GM23248 (cell line): ENCODE results near the gene AOC3.

Source experiments
- EZH2 ChIP-seq: fragments of 200-600 bp; sonication (generic); IDR thresholded peaks from 2 replicates; pipeline ENCODE4 v1.6.1; 2018; ENCODE audit warnings: antibody characterized with exemption, mild to moderate bottlenecking; ENCODE audit not compliant: insufficient read depth, poor library complexity, severe bottlenecking
- EZH2phosphoT487 ChIP-seq: fragments of 200-600 bp; sonication (generic); IDR thresholded peaks from 2 replicates; pipeline ENCODE4 v1.6.1; 2018; ENCODE audit warnings: antibody characterized with exemption, moderate library complexity, mild to moderate bottlenecking, low read depth; ENCODE audit not compliant: insufficient read depth

DNA sequence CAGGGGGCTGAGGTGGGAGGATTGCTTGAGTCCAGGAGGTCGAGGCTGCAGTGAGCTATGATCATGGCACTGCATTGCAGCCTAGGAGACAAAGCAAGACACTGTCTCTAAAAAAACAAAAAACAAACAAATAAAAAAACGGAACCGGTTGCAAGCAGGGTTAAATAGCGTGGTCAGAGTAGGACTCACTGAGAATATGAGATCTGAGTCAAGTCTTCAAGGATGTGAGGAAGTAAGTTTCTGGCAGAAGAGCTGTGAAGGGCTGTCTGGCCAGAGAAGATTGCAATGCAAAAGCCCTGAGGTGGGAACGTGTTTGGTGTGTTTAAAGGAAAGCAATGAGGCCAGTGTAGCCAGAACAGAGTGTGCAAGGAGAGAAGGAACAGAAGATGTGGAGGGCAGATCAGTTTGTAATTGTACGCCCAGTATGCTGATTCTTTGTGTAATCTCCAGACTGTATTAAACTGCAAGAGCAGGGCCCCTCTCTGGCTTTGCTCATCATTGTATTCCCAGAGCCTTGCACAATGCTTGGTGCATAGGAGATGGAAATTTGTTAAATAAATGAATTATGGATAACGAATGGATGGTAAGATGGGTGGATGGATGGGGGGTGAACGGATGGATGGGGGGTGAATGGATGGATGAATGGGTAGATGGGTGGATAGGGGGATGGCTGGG lies 55.9 kb downstream of the AOC3 start:
- TF ChIP-seq EZH2 = no peak
- TF ChIP-seq EZH2phosphoT487 = no peak
